Activated CD8-positive, alpha-beta T cell treated with anti-CD3 and anti-CD28 coated beads, Interleukin-2, amount 10 ng/mL, durations not matched to agents 7 days and 5 days (primary cell): Measurements from ENCODE around the gene DIP2C. TPM values are rescaled to one million over a fixed set of nuclear protein-coding genes. Genes with fewer than 3 reads are reported as not detected.

ENCODE experiments used
- ATAC-seq: fragments of 150-1000 bp; cut with Tn5 transposase; one replicate; pipeline ENCODE4 v1.10.0; 2021; ENCODE audit warnings: moderate library complexity
- CTCF ChIA-PET: fragments of 350-600 bp; sonication (Branson Sonifier 250); formaldehyde crosslinking; loops from one replicate; lab custom pipeline; 2021; ENCODE audit warnings: antibody characterized with exemption; lab: Charles Lee
- POLR2A ChIA-PET: fragments of 350-600 bp; sonication (Branson Sonifier 250); formaldehyde crosslinking; loops from one replicate; lab custom pipeline; 2021; ENCODE audit warnings: antibody characterized with exemption; lab: Charles Lee
- DNase-seq: peaks from one replicate; pipeline ENCODE4 v3.0.0-alpha.2; 2020
- H3K27ac Mint-ChIP-seq: one replicate; pipeline ENCODE4 v1.8.0; 2021; ENCODE audit warnings: mild to moderate bottlenecking, mixed read lengths
- H3K27me3 Mint-ChIP-seq: one replicate; pipeline ENCODE4 v1.8.0; 2021; ENCODE audit warnings: low read depth, mixed read lengths
- H3K36me3 Mint-ChIP-seq: one replicate; pipeline ENCODE4 v1.8.0; 2021; ENCODE audit warnings: low read depth, mixed read lengths
- H3K4me1 Mint-ChIP-seq: one replicate; pipeline ENCODE4 v1.8.0; 2021; ENCODE audit warnings: low read depth, mixed read lengths
- H3K4me3 Mint-ChIP-seq: one replicate; pipeline ENCODE4 v1.8.0; 2021; ENCODE audit warnings: mild to moderate bottlenecking, mixed read lengths
- H3K9me3 Mint-ChIP-seq: one replicate; pipeline ENCODE4 v1.8.0; 2022; ENCODE audit warnings: mixed read lengths; ENCODE audit not compliant: insufficient read depth
- total RNA-seq, 2 experiments: library from RNA; stranded (reverse); gene quantifications; one replicate each; pipeline ENCODE4 v1.2.3, GENCODE V29; 2021

Gene DIP2C
- total RNA-seq, 2 experiments from 2014 or later, result 0.34 to 0.39 TPM

DNA sequence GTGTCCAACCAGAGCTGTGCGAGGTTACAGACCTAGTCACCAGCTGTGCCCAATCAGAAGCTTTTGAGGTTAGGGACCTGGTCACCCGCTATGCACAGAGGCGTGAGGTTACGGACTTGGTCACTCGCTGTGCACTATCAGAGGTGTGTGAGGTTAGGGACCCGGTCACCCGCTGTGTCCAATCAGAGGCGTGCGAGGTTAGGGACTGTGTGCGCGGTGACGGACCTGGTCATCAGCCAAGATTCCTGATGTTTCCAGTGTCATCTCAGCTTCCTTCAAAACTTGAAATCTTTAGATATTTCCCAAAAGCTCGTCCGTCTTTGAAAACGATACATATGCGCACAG, 182.1 kb downstream of the DIP2C start:
- peaks cover 10% of the 10 kb centered on the region for H3K4me1 Mint-ChIP-seq
- no peak for ATAC-seq
- H3K27me3 Mint-ChIP-seq, result peaks cover 4% of the 10 kb centered on the region
- DNase-seq, result no peak
- POLR2A ChIA-PET, result no interaction called here
- no peaks in the 10 kb centered on the region for H3K9me3 Mint-ChIP-seq
- H3K27ac Mint-ChIP-seq, result no peak overlapping the region
- no peak overlapping the region for H3K4me3 Mint-ChIP-seq
- CTCF ChIA-PET, result no interaction called here
- H3K36me3 Mint-ChIP-seq, result no peaks in the 10 kb centered on the region

DNA sequence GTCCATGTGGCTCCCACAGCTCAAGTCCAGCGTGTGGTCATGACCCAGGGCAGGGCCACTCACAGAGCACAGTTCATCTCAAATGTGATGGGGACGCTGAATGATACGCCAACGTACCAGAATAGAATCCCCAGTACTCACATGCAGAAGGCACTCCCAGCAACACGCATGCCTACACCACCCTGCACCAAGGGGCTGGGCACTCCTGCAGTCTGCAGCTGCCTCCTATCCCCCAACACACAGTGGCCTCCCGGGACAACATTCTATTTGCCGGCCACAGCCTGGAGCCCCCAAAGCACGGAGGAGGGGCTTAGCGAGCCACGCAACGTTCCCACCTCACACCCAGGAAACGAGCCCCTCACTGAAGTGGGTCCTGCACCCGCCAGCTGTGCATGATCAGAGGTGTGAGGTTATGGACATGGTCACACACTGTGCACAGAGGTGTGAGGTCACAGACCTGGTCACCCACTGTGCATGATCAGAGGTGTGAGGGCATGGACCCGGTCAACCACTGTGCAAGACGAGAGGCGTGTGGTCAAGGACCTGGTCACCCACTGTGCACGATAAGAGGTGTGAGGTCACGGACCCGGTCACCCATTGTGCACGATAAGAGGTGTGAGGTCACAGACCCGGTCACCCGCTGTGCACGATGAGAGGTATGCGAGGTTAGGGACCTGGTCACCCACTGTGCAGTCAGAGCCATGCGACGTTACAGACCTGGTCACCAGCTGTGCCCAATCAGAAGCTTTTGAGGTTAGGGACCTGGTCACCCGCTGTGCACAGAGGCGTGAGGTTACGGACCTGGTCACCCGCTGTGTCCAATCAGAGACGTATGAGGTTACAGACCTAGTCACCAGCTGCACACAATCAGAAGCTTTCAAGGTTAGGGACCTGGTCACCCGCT, 182.8 kb downstream of the DIP2C start:
- ATAC-seq (no peak), DNase-seq (no peak)
- no peak overlapping the region for H3K27ac Mint-ChIP-seq
- no peaks in the 10 kb centered on the region for H3K36me3 Mint-ChIP-seq
- H3K4me3 Mint-ChIP-seq, result no peak overlapping the region
- POLR2A ChIA-PET, result interaction anchor here (0.6 kb wide), 1 partner anchor 27 kb away, joined by 3 read pairs; no protein-coding TSS in a partner anchor
- H3K9me3 Mint-ChIP-seq, result no peaks in the 10 kb centered on the region
- H3K27me3 Mint-ChIP-seq, result peaks cover 4% of the 10 kb centered on the region
- H3K4me1 Mint-ChIP-seq, result peaks cover 15% of the 10 kb centered on the region
- CTCF ChIA-PET, result no interaction called here

DNA sequence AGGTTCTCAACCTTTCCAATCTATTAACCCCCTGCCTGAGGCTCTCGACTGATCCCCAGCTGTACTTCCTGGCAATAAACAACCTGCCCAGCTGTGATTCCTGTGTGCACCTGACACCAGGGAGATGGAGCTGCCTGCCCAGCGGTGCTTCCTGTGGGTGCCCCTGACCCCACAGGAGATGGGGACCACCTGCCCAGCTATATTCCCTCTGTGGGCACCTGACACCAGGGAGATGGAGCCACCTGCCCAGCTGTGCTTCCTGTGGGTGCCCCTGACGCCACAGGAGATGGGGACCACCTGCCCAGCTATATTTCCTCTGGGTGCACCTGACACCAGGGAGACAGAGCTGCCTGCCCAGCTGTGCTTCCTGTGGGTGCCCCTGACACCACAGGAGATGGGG, 184.0 kb downstream of the DIP2C start:
- H3K4me1 Mint-ChIP-seq, result peaks cover 23% of the 10 kb centered on the region
- H3K27ac Mint-ChIP-seq, result no peak overlapping the region
- no peak for DNase-seq
- no peaks in the 10 kb centered on the region for H3K36me3 Mint-ChIP-seq
- ATAC-seq, result no peak
- CTCF ChIA-PET, result no interaction called here
- H3K27me3 Mint-ChIP-seq, result peaks cover 7% of the 10 kb centered on the region
- POLR2A ChIA-PET, result no interaction called here
- H3K9me3 Mint-ChIP-seq, result no peaks in the 10 kb centered on the region
- H3K4me3 Mint-ChIP-seq, result no peak overlapping the region

DNA sequence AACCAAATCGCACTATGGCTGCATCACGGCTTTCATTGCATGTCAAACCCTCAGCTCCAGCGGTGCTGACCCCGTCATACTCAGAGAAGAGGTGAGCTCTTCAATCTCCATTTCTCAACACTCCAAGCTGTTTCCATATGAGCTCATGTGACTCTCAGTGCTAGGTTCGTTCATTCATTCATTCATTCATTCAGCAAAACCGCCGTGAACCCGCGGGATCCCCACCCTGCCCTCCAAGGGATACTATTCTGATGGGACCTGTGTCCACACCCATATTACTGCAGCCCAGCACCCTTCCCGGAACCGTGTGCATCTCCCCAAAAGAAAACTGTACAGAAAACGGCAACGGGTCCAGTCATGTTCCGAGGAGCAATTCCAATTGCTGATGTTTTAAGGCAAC, 184.7 kb downstream of the DIP2C start:
- H3K27me3 Mint-ChIP-seq, result peaks cover 7% of the 10 kb centered on the region

DNA sequence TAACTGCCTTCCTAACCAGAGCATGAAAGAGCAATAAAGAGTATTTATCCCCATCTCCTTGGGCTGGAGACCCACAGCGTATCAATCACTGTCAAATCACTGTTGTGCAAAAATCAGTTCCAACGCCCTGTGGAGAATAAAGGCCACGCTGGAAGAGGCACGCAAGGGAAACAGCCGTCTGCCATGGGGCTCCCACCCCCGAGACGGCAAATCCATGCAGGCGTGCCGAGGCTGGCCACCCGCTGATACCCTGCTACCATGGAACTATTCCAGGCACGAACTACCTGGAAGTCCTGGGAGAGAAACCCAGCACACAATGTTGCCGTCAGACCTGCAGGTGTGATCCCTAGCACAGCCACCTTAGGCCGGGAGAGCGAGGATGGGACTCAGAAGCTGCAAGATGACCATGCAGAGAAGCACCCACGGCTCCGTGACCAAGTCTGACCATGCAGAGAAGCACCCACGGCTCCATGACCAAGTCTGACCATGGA, 185.3 kb downstream of the DIP2C start:
- DNase-seq, result no peak
- CTCF ChIA-PET, result no interaction called here

More for the DNA sequence above, 184.7 kb downstream of the DIP2C start:
- ATAC-seq (no peak), DNase-seq (no peak)
- no peaks in the 10 kb centered on the region for H3K36me3 Mint-ChIP-seq
- H3K27ac Mint-ChIP-seq, result no peak overlapping the region
- no peaks in the 10 kb centered on the region for H3K9me3 Mint-ChIP-seq
- peaks cover 24% of the 10 kb centered on the region for H3K4me1 Mint-ChIP-seq
- no peak overlapping the region for H3K4me3 Mint-ChIP-seq
- ChIA-PET CTCF (no interaction called here), POLR2A (interaction anchor here (0.7 kb wide), 1 partner anchor 10 kb away, joined by 3 read pairs; no protein-coding TSS in a partner anchor)

DNA sequence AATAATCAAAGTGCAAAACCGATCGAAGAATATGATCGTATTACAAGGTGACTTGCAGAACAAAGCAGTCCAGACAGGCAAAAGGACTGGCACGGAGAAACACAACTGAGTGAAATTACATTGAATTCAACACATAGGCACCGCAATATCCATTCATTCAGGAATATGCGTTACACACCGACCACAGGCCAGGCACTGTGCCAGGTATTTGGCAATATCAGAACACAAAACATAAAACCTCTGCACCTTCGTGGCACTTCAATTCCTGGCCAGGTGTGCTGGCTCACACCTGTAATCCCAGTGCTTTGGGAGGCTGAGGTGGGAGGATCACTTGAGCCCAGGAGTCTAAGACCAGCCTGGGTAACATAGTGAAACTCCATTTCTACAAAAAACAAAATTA, 187.9 kb downstream of the DIP2C start:
- CTCF ChIA-PET, result interaction anchor here (1.5 kb wide), 1 partner anchor 17 kb away, joined by 3 read pairs; no protein-coding TSS in a partner anchor
- peaks cover 7% of the 10 kb centered on the region for H3K27me3 Mint-ChIP-seq
- no peak for ATAC-seq
- peaks cover 24% of the 10 kb centered on the region for H3K4me1 Mint-ChIP-seq
- no peaks in the 10 kb centered on the region for H3K9me3 Mint-ChIP-seq
- POLR2A ChIA-PET, result no interaction called here
- H3K36me3 Mint-ChIP-seq, result no peaks in the 10 kb centered on the region
- H3K27ac Mint-ChIP-seq, result no peak overlapping the region
- no peak overlapping the region for H3K4me3 Mint-ChIP-seq
- DNase-seq, result no peak

More for the DNA sequence above, 185.3 kb downstream of the DIP2C start:
- no peak overlapping the region for H3K4me3 Mint-ChIP-seq
- H3K4me1 Mint-ChIP-seq, result peaks cover 24% of the 10 kb centered on the region
- peaks cover 7% of the 10 kb centered on the region for H3K27me3 Mint-ChIP-seq
- no peak for ATAC-seq
- no peak overlapping the region for H3K27ac Mint-ChIP-seq
- POLR2A ChIA-PET, result interaction anchor here (0.7 kb wide), 1 partner anchor 10 kb away, joined by 3 read pairs; no protein-coding TSS in a partner anchor
- H3K36me3 Mint-ChIP-seq, result no peaks in the 10 kb centered on the region
- H3K9me3 Mint-ChIP-seq, result no peaks in the 10 kb centered on the region

DNA sequence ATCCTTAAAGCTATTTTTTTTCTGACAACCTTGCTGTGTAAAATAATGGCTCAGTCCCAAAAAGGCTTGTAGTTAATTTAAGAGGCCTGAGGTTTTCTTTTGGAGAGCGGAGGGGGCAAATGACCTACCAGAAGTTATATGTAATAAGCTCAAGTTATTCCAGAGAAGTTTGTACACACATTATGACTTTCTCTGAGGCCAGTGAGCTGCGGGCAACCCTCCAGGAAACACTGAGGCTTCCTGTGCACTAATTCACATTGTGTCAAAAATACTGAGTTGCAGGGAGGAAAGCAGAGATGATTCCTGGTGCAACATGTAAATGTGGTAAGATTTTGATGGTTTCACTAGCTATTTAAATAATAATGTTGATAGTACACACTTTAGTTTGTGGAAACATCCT, 188.6 kb downstream of the DIP2C start:
- ChIA-PET CTCF (interaction anchor here (1.5 kb wide), 1 partner anchor 16 kb away, joined by 3 read pairs; no protein-coding TSS in a partner anchor), POLR2A (no interaction called here)
- DNase-seq (no peak), ATAC-seq (no peak)
- H3K36me3 Mint-ChIP-seq, result no peaks in the 10 kb centered on the region
- H3K9me3 Mint-ChIP-seq, result no peaks in the 10 kb centered on the region
- H3K27ac Mint-ChIP-seq, result no peak overlapping the region
- H3K4me1 Mint-ChIP-seq, result peaks cover 24% of the 10 kb centered on the region
- no peak overlapping the region for H3K4me3 Mint-ChIP-seq
- H3K27me3 Mint-ChIP-seq, result peaks cover 7% of the 10 kb centered on the region

DNA sequence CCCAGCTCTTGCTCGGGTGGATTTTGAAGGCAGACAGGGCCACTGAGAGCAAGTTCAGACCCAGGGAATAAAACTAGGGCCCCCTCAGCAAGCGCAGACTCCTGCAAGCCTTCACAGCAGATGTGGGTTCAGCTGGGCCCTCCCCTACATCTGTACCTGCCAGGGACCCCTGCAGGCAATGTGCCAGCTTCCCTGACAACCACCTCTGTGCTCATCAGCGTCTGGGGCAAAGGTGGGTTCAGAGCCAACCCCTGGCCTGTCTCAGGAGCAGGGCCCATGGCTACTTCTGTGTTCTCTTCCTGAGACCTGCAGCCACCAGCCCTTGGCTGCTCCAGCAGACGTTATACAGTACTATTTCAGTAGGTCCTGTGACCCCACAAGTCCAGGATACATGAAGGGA, 189.5 kb downstream of the DIP2C start:
- ChIA-PET POLR2A (no interaction called here), CTCF (interaction anchor here (1.5 kb wide), 1 partner anchor 15 kb away, joined by 3 read pairs; no protein-coding TSS in a partner anchor)
- no peaks in the 10 kb centered on the region for H3K9me3 Mint-ChIP-seq
- DNase-seq, result no peak
- no peak overlapping the region for H3K4me3 Mint-ChIP-seq
- no peaks in the 10 kb centered on the region for H3K36me3 Mint-ChIP-seq
- H3K27me3 Mint-ChIP-seq, result peaks cover 7% of the 10 kb centered on the region
- no peak for ATAC-seq
- peaks cover 24% of the 10 kb centered on the region for H3K4me1 Mint-ChIP-seq
- H3K27ac Mint-ChIP-seq, result no peak overlapping the region

DNA sequence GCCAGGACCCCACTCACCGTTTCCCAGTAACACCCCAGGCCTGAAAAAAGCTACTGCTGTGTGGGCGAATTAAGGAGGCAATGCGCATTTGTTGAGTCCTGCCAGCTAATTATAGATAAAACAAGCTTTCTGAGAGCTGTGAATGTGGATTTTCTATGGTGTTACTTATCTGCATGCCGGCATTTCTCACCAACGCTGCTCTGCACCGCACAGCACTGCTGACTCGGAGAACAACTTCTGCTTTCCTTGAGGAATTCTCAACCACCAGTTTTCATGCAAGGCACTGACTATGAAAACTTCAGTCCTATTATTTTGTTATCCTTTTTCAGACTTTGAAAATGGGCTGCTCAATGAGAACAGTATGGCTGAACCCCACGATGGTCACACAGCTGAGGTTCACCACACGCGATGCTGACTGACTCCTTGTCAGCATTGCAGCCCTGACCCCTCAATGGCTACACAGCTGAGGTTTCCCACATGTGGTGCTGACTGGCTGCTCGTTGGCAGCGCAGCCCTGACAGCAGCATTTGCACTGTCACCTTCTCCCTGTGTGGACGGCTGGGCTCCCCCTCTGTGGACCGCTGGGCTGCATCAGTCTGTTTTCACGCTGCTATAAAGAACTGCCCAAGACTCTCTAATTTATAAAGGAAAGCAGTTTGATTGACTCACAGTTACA, 190.6 kb downstream of the DIP2C start:
- ATAC-seq (no peak), DNase-seq (no peak)
- CTCF ChIA-PET, result interaction anchor here (1.3 kb wide), 1 partner anchor 12 kb away, joined by 4 read pairs; no protein-coding TSS in a partner anchor
- H3K27ac Mint-ChIP-seq, result no peak overlapping the region
- POLR2A ChIA-PET, result no interaction called here
- peaks cover 24% of the 10 kb centered on the region for H3K4me1 Mint-ChIP-seq
- H3K9me3 Mint-ChIP-seq, result no peaks in the 10 kb centered on the region
- H3K27me3 Mint-ChIP-seq, result peaks cover 10% of the 10 kb centered on the region
- H3K4me3 Mint-ChIP-seq, result no peak overlapping the region
- H3K36me3 Mint-ChIP-seq, result no peaks in the 10 kb centered on the region

DNA sequence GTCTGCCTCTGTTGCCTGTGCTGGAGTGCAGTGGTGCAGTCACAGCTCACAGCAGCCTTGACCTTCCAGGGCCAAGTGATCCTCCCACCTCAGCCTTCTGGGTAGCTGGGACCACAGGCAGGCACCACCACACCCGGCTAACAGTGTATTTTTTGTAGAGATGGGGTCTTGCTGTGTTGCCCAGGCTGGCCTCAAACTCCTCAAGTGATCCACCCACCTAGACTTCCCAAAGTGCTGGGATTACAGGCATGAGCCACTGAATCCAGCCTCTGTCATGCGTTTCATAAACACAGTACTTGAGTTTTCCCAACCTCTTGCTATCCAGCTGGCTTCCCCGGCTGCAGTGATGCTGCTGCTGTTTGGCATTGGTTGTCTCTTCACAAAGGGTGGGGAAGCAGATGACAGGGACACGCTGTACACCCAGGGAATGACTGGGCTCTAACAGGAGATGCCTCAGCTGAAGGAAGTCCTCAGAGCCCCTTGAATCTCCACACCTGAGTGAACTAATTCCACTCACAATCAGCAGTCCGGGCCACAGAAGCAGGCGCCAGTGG, 191.5 kb downstream of the DIP2C start:
- POLR2A ChIA-PET, result no interaction called here
- peaks cover 12% of the 10 kb centered on the region for H3K27me3 Mint-ChIP-seq
- H3K4me1 Mint-ChIP-seq, result peaks cover 23% of the 10 kb centered on the region
- H3K27ac Mint-ChIP-seq, result no peak overlapping the region
- CTCF ChIA-PET, result interaction anchor here (1.3 kb wide), 1 partner anchor 13 kb away, joined by 4 read pairs; no protein-coding TSS in a partner anchor
- no peak for DNase-seq
- H3K9me3 Mint-ChIP-seq, result no peaks in the 10 kb centered on the region
- ATAC-seq, result no peak
- no peak overlapping the region for H3K4me3 Mint-ChIP-seq
- H3K36me3 Mint-ChIP-seq, result no peaks in the 10 kb centered on the region

DNA sequence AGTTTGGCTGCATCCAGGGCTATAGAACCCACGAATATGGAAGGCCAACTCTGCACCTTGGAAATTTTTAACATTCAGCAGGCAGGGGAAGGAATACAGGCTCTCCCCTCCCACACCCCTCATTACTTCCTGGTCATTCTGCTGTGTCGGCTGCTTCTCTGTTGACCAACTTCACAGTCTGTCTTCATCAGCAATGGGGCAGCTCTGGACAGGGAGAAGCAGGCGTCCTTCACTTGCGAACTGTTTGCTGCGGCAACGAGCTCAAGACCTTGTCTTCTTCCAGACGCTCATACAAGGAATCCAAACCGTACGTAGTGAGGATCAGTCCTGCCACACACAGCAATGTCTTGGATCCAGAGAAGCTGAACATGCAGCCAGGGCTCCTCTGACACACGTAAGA, 192.2 kb downstream of the DIP2C start:
- ATAC-seq (no peak), DNase-seq (no peak)
- Mint-ChIP-seq H3K27me3 (peaks cover 8% of the 10 kb centered on the region), H3K4me1 (peaks cover 16% of the 10 kb centered on the region), H3K9me3 (no peaks in the 10 kb centered on the region), H3K36me3 (no peaks in the 10 kb centered on the region), H3K27ac (no peak overlapping the region), H3K4me3 (no peak overlapping the region)
- POLR2A ChIA-PET, result no interaction called here
- CTCF ChIA-PET, result no interaction called here
